Measurements from ENCODE around the gene ZEB1.
"Not testable (repeated sequence)": the region's sequence is repeated elsewhere in the genome, so short reads cannot be mapped to it uniquely, and the experiment has no call there.

Gene ZEB1

GRCh38 chr10:31364238-31364637 is 45.2 kb downstream of the ZEB1 start:
- H3K4me3 ChIP-seq (ENCODE audit: low read length); H3K27ac ChIP-seq (ENCODE audit: low read depth, low read length); H3K36me3 ChIP-seq (ENCODE audit: control insufficient read depth, low read length); H3K4me2 ChIP-seq (ENCODE audit: low read length); H3K9me2 ChIP-seq (replicated peaks; ENCODE audit: control insufficient read depth, low read length); H3K9me3 ChIP-seq (ENCODE audit: control insufficient read depth, insufficient read depth, low read length); H4K20me1 ChIP-seq (ENCODE audit: control insufficient read depth, insufficient read depth, low read depth, low read length); H3K4me1 ChIP-seq (ENCODE audit: control insufficient read depth, low read length); H3K27me3 ChIP-seq (ENCODE audit: control insufficient read depth, low read length); H3F3A ChIP-seq (ENCODE audit: control insufficient read depth, insufficient read depth): not testable (repeated sequence)
- peaks cover 54% of the 10 kb centered on the region for H3K79me2 ChIP-seq (ENCODE audit: control insufficient read depth, low read length)

- no peaks in the 10 kb centered on the region for H3K4me1 ChIP-seq (ENCODE audit: control insufficient read depth, low read length)
- H3F3A ChIP-seq (ENCODE audit: control insufficient read depth, insufficient read depth) = no peaks in the 10 kb centered on the region
- no peaks in the 10 kb centered on the region for H3K9me3 ChIP-seq (ENCODE audit: control insufficient read depth, insufficient read depth, low read length)
- no peak overlapping the region for H3K4me2 ChIP-seq (ENCODE audit: low read length)
- no peak overlapping the region for H3K27ac ChIP-seq (ENCODE audit: low read depth, low read length)
- peaks cover 64% of the 10 kb centered on the region for H3K79me2 ChIP-seq (ENCODE audit: control insufficient read depth, low read length)
- no peaks in the 10 kb centered on the region for H3K9me2 ChIP-seq (replicated peaks; ENCODE audit: control insufficient read depth, low read length)
- H4K20me1 ChIP-seq (ENCODE audit: control insufficient read depth, insufficient read depth, low read depth, low read length) = peaks cover 4% of the 10 kb centered on the region; the same call in 1 of the 2 replicates
- H3K27me3 ChIP-seq (ENCODE audit: control insufficient read depth, low read length) = no peaks in the 10 kb centered on the region
- H3K36me3 ChIP-seq (ENCODE audit: control insufficient read depth, low read length) = no peaks in the 10 kb centered on the region
- H3K4me3 ChIP-seq (ENCODE audit: low read length) = no peak overlapping the region
- TF ChIP-seq, protein P1, sequence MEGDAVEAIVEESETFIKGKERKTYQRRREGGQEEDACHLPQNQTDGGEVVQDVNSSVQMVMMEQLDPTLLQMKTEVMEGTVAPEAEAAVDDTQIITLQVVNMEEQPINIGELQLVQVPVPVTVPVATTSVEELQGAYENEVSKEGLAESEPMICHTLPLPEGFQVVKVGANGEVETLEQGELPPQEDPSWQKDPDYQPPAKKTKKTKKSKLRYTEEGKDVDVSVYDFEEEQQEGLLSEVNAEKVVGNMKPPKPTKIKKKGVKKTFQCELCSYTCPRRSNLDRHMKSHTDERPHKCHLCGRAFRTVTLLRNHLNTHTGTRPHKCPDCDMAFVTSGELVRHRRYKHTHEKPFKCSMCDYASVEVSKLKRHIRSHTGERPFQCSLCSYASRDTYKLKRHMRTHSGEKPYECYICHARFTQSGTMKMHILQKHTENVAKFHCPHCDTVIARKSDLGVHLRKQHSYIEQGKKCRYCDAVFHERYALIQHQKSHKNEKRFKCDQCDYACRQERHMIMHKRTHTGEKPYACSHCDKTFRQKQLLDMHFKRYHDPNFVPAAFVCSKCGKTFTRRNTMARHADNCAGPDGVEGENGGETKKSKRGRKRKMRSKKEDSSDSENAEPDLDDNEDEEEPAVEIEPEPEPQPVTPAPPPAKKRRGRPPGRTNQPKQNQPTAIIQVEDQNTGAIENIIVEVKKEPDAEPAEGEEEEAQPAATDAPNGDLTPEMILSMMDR (IDR thresholded peaks at IDR 0.05; ENCODE audit: low read depth, low read length, poor library complexity, severe bottlenecking) = no peak
- no peak for TF ChIP-seq EZH2phosphoT487 (IDR thresholded peaks at IDR 0.05; ENCODE audit: borderline replicate concordance, low read length)
Measured at GRCh38 chr10:31366703-31367102, 47.7 kb downstream of the ZEB1 start.

- Histone ChIP-seq H3K9me2 (replicated peaks; ENCODE audit: control insufficient read depth, low read length) (no peaks in the 10 kb centered on the region), H3K4me1 (ENCODE audit: control insufficient read depth, low read length) (no peaks in the 10 kb centered on the region), H3K4me3 (ENCODE audit: low read length) (no peak overlapping the region), H3K79me2 (ENCODE audit: control insufficient read depth, low read length) (peaks cover 73% of the 10 kb centered on the region), H3K27me3 (ENCODE audit: control insufficient read depth, low read length) (no peaks in the 10 kb centered on the region), H3K9me3 (ENCODE audit: control insufficient read depth, insufficient read depth, low read length) (no peaks in the 10 kb centered on the region), H3K36me3 (ENCODE audit: control insufficient read depth, low read length) (no peaks in the 10 kb centered on the region), H4K20me1 (ENCODE audit: control insufficient read depth, insufficient read depth, low read depth, low read length) (peaks cover 5% of the 10 kb centered on the region; the same call in 1 of the 2 replicates), H3K4me2 (ENCODE audit: low read length) (no peak overlapping the region), H3F3A (ENCODE audit: control insufficient read depth, insufficient read depth) (no peaks in the 10 kb centered on the region), H3K27ac (ENCODE audit: low read depth, low read length) (no peak overlapping the region)
- TF ChIP-seq, protein P1 (IDR thresholded peaks at IDR 0.05; ENCODE audit: low read depth, low read length, poor library complexity, severe bottlenecking) = no peak
- no peak for TF ChIP-seq EZH2phosphoT487 (IDR thresholded peaks at IDR 0.05; ENCODE audit: borderline replicate concordance, low read length)
Measured at GRCh38 chr10:31368724-31369123, 49.7 kb downstream of the ZEB1 start.

DNA sequence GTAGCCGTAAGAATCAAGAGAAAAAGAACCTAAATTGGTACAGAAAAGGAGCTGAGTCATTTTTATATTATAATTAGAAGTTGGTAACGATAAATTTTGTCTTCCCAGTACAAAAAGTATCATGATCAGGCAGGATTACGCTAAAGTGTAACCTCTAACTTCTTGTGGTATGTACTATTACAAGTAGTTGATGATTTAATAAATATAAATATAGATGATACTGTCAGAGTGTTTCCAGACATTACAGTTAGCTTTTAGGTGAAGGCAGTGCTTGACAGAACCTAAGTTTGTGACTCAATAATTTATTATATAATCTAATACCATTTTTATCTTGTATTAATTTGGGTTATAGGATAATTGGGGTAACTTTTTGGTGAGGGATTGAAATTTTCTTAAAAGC is 53.4 kb downstream of the ZEB1 start:
- H3K9me3 ChIP-seq (ENCODE audit: control insufficient read depth, insufficient read depth, low read length) = no peaks in the 10 kb centered on the region
- peaks cover 8% of the 10 kb centered on the region for H4K20me1 ChIP-seq (ENCODE audit: control insufficient read depth, insufficient read depth, low read depth, low read length)
- no peaks in the 10 kb centered on the region for H3K27me3 ChIP-seq (ENCODE audit: control insufficient read depth, low read length)
- no peaks in the 10 kb centered on the region for H3K36me3 ChIP-seq (ENCODE audit: control insufficient read depth, low read length)
- no peak overlapping the region for H3K4me2 ChIP-seq (ENCODE audit: low read length)
- TF ChIP-seq EZH2phosphoT487 (IDR thresholded peaks at IDR 0.05; ENCODE audit: borderline replicate concordance, low read length) = no peak
- TF ChIP-seq, protein P1 (IDR thresholded peaks at IDR 0.05; ENCODE audit: low read depth, low read length, poor library complexity, severe bottlenecking) = no peak
- no peak overlapping the region for H3K4me3 ChIP-seq (ENCODE audit: low read length)
- peaks cover 82% of the 10 kb centered on the region for H3K79me2 ChIP-seq (ENCODE audit: control insufficient read depth, low read length)
- no peaks in the 10 kb centered on the region for H3K4me1 ChIP-seq (ENCODE audit: control insufficient read depth, low read length)
- H3K27ac ChIP-seq (ENCODE audit: low read depth, low read length) = no peak overlapping the region
- H3F3A ChIP-seq (ENCODE audit: control insufficient read depth, insufficient read depth) = no peaks in the 10 kb centered on the region; the same call in 1 of the 2 replicates
- no peaks in the 10 kb centered on the region for H3K9me2 ChIP-seq (replicated peaks; ENCODE audit: control insufficient read depth, low read length)

Data from DOHH2 (cell line).